Ascending aorta (tissue), 2 donors: ENCODE measurements around the gene FNDC1. TPM values are rescaled to one million over a fixed set of nuclear protein-coding genes. Genes with fewer than 3 reads are reported as not detected.

Experiments used
- DNase-seq, 2 donors: peaks; one replicate each; pipeline ENCODE4 v3.0.0-alpha.2; 2019; ENCODE audit warnings: low spot score in 2 of 2
- H3K27ac ChIP-seq, 2 donors: fragments of 200-600 bp; sonication (generic); one replicate each; pipeline ENCODE4 v1.5.1; 2016 to 2017; ENCODE audit warnings: mild to moderate bottlenecking in 1 of 2
- H3K27me3 ChIP-seq: fragments of 200-600 bp; sonication (generic); one replicate; pipeline ENCODE4 v1.5.1; 2017
- H3K36me3 ChIP-seq, 2 donors: fragments of 200-600 bp; sonication (generic); one replicate each; pipeline ENCODE4 v1.5.1; 2016
- H3K4me1 ChIP-seq, 2 donors: fragments of 200-600 bp; sonication (generic); one replicate each; pipeline ENCODE4 v1.5.1; 2016 to 2017; ENCODE audit warnings: mild to moderate bottlenecking in 1 of 2
- H3K4me3 ChIP-seq, 2 donors: fragments of 200-600 bp; sonication (generic); one replicate each; pipeline ENCODE4 v1.5.1; 2016 to 2017; ENCODE audit warnings: mild to moderate bottlenecking in 1 of 2
- H3K9me3 ChIP-seq, 2 donors: fragments of 200-600 bp; sonication (generic); one replicate each; pipeline ENCODE4 v1.5.1; 2016
- CTCF ChIP-seq, 3 experiments: fragments of 200-600 bp in 2 of 3; fragments of 450-650 bp in 1 of 3; sonication (generic) in 2 of 3; IDR thresholded peaks; one replicate each; pipeline ENCODE4 v1.5.1; 2016 to 2019; ENCODE audit warnings: antibody characterized with exemption in 3 of 3, mild to moderate bottlenecking in 1 of 3, moderate library complexity in 1 of 3
- intact Hi-C: fragments of 100-400 bp; cut with DNase I; formaldehyde crosslinking; loops from one replicate; pipeline ENCODE4 v1.15.1; 2023
- total RNA-seq: library from RNA; depleted of rRNA; stranded (reverse); fragments of >200 nt; gene quantifications from one replicate; pipeline ENCODE4 v1.1.0, GENCODE V29; 2016

The FNDC1 gene
- total RNA-seq, 1 donor from 2014 or later = 0.11 TPM

- no peak for DNase-seq
- no peaks in the 10 kb centered on the region for H3K36me3 ChIP-seq
- H3K9me3 ChIP-seq = no peaks in the 10 kb centered on the region
- no peak overlapping the region for H3K27ac ChIP-seq
- intact Hi-C loops = loop anchor here (5.0 to 10.0 kb wide), 3 partner anchors 51 to 399 kb away; no protein-coding TSS in a partner anchor
- no peak overlapping the region for H3K4me3 ChIP-seq
- TF ChIP-seq CTCF (IDR thresholded peaks at IDR 0.05) = no peak
- no peaks in the 10 kb centered on the region for H3K27me3 ChIP-seq
- H3K4me1 ChIP-seq = peaks cover 0 to 11% of the 10 kb centered on the region in 2 donors
These were observed 86.9 kb downstream of the FNDC1 start for GRCh38 chr6:159256128-159256527.

GRCh38 chr6:159257846-159258245 is 88.6 kb downstream of the FNDC1 start:
- intact Hi-C loops = loop anchor here (5.0 to 10.0 kb wide), 3 partner anchors 49 to 397 kb away; no protein-coding TSS in a partner anchor
- H3K27ac ChIP-seq = peak overlapping the region in 1 of 2 donors; percentile 25
- H3K9me3 ChIP-seq = no peaks in the 10 kb centered on the region
- no peaks in the 10 kb centered on the region for H3K36me3 ChIP-seq
- DNase-seq = peak in 1 of 2 donors; percentile 69
- no peak for TF ChIP-seq CTCF (IDR thresholded peaks at IDR 0.05)
- peaks cover 0 to 20% of the 10 kb centered on the region in 2 donors for H3K4me1 ChIP-seq
- no peak overlapping the region for H3K4me3 ChIP-seq
- no peaks in the 10 kb centered on the region for H3K27me3 ChIP-seq

- intact Hi-C loops = loop anchor here (5.0 to 10.0 kb wide), 3 partner anchors 48 to 395 kb away; no protein-coding TSS in a partner anchor
- no peak for TF ChIP-seq CTCF (IDR thresholded peaks at IDR 0.05)
- Histone ChIP-seq H3K36me3 (no peaks in the 10 kb centered on the region), H3K4me3 (no peak overlapping the region), H3K27ac (peak overlapping the region in 1 of 2 donors; percentile 55), H3K27me3 (no peaks in the 10 kb centered on the region), H3K4me1 (peaks cover 0 to 22% of the 10 kb centered on the region in 2 donors), H3K9me3 (no peaks in the 10 kb centered on the region)
- DNase-seq = no peak
These were observed 90.4 kb downstream of the FNDC1 start for GRCh38 chr6:159259441-159260125.

GRCh38 chr6:159260208-159260607 is 91.0 kb downstream of the FNDC1 start:
- Histone ChIP-seq H3K4me3 (no peak overlapping the region), H3K36me3 (no peaks in the 10 kb centered on the region), H3K27me3 (no peaks in the 10 kb centered on the region), H3K27ac (peak overlapping the region in 1 of 2 donors; percentile 55), H3K4me1 (peaks cover 0 to 22% of the 10 kb centered on the region in 2 donors), H3K9me3 (no peaks in the 10 kb centered on the region)
- no peak for TF ChIP-seq CTCF (IDR thresholded peaks at IDR 0.05)
- intact Hi-C loops = no loop called here
- DNase-seq = no peak

GRCh38 chr6:159261995-159262394 is 92.8 kb downstream of the FNDC1 start:
- no peaks in the 10 kb centered on the region for H3K9me3 ChIP-seq
- no peak overlapping the region for H3K4me3 ChIP-seq
- no peak overlapping the region for H3K27ac ChIP-seq
- no peaks in the 10 kb centered on the region for H3K36me3 ChIP-seq
- no peaks in the 10 kb centered on the region for H3K27me3 ChIP-seq
- no peak for TF ChIP-seq CTCF (IDR thresholded peaks at IDR 0.05)
- DNase-seq = no peak
- intact Hi-C loops = no loop called here
- H3K4me1 ChIP-seq = peaks cover 0 to 22% of the 10 kb centered on the region in 2 donors
